ENCODE measurements around the gene FOXC2. TPM values are rescaled to one million over a fixed set of nuclear protein-coding genes. Genes with fewer than 3 reads are reported as not detected.

Gene FOXC2
- total and polyA plus RNA-seq, 2 of the 13 experiments (the other 11 are each of a cell fraction or from before 2014, with no cell fraction given) = not detected

DNA sequence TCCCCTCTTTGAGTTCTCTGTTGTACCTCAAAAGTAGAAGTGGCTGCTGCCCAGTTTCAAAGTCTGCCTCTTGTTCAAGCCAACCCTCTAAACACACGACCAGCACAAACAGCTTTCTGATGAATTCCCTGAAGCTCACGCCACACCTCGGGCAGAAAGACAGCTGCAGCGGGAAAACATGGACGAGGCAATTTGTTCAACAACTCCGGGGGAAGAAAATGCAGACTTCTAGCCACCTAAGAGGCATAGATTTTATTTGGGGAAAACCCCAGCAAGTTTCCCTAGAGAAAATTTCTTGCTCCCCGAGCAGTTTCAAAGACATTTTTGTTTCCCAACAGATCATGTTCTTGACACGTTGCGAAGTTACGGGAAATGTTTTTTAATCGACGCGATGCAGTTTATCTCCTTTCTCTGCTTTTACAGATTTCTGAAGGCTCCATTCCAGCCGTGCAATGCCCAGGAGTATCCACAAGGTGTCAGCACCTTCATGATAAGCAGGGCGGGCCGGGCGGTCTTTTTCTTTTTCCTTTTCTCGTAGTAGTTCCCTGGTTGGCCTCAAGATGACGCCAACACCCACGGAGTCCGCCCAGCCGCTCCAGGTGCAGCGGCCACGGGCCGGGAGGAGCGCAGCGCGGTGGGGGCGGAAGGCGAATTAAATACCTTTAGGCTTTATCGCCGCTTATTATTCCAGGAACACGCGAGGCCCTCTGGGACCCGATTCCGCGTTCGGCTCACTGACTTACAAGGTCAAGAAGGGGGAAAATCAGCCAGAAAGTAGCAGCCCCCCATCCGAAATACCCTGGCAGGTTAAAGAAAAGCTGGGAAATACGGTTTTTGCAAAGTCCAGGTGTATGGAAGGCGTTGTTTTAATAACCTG is 2.9 kb upstream of the FOXC2 start (continued):
- TF ChIP-seq, protein P1, sequence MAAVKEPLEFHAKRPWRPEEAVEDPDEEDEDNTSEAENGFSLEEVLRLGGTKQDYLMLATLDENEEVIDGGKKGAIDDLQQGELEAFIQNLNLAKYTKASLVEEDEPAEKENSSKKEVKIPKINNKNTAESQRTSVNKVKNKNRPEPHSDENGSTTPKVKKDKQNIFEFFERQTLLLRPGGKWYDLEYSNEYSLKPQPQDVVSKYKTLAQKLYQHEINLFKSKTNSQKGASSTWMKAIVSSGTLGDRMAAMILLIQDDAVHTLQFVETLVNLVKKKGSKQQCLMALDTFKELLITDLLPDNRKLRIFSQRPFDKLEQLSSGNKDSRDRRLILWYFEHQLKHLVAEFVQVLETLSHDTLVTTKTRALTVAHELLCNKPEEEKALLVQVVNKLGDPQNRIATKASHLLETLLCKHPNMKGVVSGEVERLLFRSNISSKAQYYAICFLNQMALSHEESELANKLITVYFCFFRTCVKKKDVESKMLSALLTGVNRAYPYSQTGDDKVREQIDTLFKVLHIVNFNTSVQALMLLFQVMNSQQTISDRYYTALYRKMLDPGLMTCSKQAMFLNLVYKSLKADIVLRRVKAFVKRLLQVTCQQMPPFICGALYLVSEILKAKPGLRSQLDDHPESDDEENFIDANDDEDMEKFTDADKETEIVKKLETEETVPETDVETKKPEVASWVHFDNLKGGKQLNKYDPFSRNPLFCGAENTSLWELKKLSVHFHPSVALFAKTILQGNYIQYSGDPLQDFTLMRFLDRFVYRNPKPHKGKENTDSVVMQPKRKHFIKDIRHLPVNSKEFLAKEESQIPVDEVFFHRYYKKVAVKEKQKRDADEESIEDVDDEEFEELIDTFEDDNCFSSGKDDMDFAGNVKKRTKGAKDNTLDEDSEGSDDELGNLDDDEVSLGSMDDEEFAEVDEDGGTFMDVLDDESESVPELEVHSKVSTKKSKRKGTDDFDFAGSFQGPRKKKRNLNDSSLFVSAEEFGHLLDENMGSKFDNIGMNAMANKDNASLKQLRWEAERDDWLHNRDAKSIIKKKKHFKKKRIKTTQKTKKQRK (IDR thresholded peaks at IDR 0.05; ENCODE audit: low read length) = no peak
- TF ChIP-seq JDP2 (CRISPR knock-in tag; IDR thresholded peaks at IDR 0.05; ENCODE audit: borderline replicate concordance) (no peak), PHB2 (IDR thresholded peaks at IDR 0.05; ENCODE audit: partially characterized antibody) (no peak), GATAD1 (CRISPR knock-in tag; IDR thresholded peaks at IDR 0.05) (peak; percentile 43), SUZ12 (IDR thresholded peaks at IDR 0.05; ENCODE audit: low read depth, low read length) (peak; percentile 27), HDAC2 (CRISPR knock-in tag; IDR thresholded peaks at IDR 0.05) (peak; percentile 26; the same call in 1 of the 2 replicates), ZNF331 (CRISPR knock-in tag; IDR thresholded peaks at IDR 0.05) (peak; percentile 35; the same call in 1 of the 2 replicates), ZMYM4 (CRISPR knock-in tag; IDR thresholded peaks at IDR 0.05) (0 out of 2 replicates have a peak, but pooled peaks have one; percentile 28), ZNF879 (CRISPR knock-in tag; IDR thresholded peaks at IDR 0.05) (no peak), ERF (CRISPR knock-in tag; IDR thresholded peaks at IDR 0.05) (peak; percentile 44; the same call in 1 of the 2 replicates), SNRNP70 (IDR thresholded peaks at IDR 0.05; ENCODE audit: low read depth, low read length) (no peak), RORA (CRISPR knock-in tag; IDR thresholded peaks at IDR 0.05) (no peak), ZMYM3 (CRISPR knock-in tag; IDR thresholded peaks at IDR 0.05) (no peak), BHLHE40 (IDR thresholded peaks at IDR 0.05; ENCODE audit: low read length) (peak; percentile 54; the same call in 1 of the 2 replicates), GATA4 (IDR thresholded peaks at IDR 0.05; ENCODE audit: borderline replicate concordance, low read depth) (no peak), ZFP41 (CRISPR knock-in tag; IDR thresholded peaks at IDR 0.05; ENCODE audit: borderline replicate concordance) (no peak), HNRNPK (IDR thresholded peaks at IDR 0.05; ENCODE audit: low read depth, low read length, poor library complexity, severe bottlenecking) (no peak), NKX3-1 (CRISPR knock-in tag; IDR thresholded peaks at IDR 0.05) (no peak)
- TF ChIP-seq, protein P2, sequence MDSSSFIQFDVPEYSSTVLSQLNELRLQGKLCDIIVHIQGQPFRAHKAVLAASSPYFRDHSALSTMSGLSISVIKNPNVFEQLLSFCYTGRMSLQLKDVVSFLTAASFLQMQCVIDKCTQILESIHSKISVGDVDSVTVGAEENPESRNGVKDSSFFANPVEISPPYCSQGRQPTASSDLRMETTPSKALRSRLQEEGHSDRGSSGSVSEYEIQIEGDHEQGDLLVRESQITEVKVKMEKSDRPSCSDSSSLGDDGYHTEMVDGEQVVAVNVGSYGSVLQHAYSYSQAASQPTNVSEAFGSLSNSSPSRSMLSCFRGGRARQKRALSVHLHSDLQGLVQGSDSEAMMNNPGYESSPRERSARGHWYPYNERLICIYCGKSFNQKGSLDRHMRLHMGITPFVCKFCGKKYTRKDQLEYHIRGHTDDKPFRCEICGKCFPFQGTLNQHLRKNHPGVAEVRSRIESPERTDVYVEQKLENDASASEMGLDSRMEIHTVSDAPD (CRISPR knock-in tag; IDR thresholded peaks at IDR 0.05) = no peak
- TF ChIP-seq, protein P3, sequence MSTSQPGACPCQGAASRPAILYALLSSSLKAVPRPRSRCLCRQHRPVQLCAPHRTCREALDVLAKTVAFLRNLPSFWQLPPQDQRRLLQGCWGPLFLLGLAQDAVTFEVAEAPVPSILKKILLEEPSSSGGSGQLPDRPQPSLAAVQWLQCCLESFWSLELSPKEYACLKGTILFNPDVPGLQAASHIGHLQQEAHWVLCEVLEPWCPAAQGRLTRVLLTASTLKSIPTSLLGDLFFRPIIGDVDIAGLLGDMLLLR (CRISPR knock-in tag; IDR thresholded peaks at IDR 0.05) = no peak
- TF ChIP-seq, protein P4, sequence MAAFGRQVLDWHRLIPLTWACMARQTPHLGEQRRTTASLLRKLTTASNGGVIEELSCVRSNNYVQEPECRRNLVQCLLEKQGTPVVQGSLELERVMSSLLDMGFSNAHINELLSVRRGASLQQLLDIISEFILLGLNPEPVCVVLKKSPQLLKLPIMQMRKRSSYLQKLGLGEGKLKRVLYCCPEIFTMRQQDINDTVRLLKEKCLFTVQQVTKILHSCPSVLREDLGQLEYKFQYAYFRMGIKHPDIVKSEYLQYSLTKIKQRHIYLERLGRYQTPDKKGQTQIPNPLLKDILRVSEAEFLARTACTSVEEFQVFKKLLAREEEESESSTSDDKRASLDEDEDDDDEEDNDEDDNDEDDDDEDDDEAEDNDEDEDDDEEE (CRISPR knock-in tag; IDR thresholded peaks at IDR 0.05) = peak; percentile 25; the same call in 1 of the 2 replicates
- TF ChIP-seq, protein P5, sequence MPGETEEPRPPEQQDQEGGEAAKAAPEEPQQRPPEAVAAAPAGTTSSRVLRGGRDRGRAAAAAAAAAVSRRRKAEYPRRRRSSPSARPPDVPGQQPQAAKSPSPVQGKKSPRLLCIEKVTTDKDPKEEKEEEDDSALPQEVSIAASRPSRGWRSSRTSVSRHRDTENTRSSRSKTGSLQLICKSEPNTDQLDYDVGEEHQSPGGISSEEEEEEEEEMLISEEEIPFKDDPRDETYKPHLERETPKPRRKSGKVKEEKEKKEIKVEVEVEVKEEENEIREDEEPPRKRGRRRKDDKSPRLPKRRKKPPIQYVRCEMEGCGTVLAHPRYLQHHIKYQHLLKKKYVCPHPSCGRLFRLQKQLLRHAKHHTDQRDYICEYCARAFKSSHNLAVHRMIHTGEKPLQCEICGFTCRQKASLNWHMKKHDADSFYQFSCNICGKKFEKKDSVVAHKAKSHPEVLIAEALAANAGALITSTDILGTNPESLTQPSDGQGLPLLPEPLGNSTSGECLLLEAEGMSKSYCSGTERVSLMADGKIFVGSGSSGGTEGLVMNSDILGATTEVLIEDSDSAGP (CRISPR knock-in tag; IDR thresholded peaks at IDR 0.05; ENCODE audit: borderline replicate concordance) = peak; percentile 24; the same call in 1 of the 2 replicates
